AG20443 (cell line): ENCODE measurements around the gene LRFN3.
A peak's percentile ranks its signal among the peaks of the same experiment; 100 is the strongest.
"Not testable (repeated sequence)": the region's sequence is repeated elsewhere in the genome, so short reads cannot be mapped to it uniquely, and the experiment has no call there.

Experiments
- DNase-seq: peaks from one replicate; pipeline ENCODE4 v3.0.0; 2012; ENCODE audit warnings: low spot score, mixed read lengths

Gene LRFN3

DNA sequence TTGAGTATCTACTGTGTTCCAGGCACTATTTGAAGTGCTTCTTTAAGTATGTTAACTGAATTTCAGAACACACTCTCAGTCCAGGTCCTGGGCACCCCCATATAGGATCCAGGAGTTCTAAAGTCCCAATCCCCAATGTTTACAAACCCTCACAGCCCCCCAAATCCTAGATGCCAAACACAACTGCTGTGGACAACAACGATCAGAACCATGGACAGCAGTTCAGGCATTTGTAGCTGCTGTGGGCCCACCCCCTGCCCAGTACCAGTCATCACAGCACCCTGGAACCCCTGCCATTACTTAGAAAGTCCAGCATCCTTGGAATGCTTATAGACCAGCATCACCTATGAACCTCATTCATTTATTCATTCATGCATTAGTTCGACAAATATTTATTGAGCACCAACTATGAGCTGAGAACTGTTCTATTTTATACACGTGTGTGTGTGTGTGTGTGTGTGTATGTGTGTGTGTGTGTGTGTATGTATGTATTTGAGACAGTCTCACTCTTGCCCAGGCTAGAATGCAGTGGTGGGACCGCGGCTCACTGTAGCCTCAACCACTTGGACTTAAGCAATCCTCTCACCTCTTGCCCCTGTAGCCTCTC is 39.5 kb downstream of the LRFN3 start:
- peak; percentile 66 for DNase-seq

DNA sequence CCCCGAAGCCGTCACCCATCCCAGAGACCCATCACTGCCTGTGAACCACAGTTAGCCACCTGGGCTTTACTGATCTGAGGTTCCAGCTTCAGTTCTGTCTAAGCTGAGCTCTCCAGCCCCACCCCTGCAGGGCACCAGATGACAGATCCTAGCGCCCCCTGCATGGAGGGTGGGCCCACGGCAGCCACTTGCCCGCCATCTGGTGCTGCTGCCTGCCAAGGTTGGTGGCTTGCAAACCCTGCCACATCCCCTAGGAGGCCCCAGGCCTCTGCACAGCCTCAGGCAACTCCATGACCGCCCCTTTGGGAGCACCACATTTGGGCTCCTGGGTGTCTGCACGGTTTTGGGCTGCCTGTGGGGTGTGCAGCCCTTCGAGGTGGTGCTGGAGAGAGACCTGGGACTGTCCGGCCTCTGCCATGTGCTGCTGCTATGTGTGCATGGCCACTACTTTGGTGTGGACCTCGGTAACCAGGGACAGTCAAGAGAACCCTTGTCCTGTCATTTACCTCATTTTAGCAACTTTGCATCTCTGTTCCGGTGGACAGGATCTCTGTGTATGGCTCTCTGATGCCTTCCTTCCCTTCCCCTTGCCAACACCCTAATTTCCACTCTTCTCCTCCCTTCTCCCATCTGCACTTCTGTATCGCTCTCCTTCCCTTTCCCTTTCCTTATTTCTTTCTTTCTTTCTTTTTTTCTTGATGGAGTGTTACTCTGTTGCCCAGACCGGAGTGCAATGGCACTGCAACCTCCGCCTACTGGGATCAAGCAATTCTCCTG is 41.5 kb downstream of the LRFN3 start:
- DNase-seq = no peak

DNA sequence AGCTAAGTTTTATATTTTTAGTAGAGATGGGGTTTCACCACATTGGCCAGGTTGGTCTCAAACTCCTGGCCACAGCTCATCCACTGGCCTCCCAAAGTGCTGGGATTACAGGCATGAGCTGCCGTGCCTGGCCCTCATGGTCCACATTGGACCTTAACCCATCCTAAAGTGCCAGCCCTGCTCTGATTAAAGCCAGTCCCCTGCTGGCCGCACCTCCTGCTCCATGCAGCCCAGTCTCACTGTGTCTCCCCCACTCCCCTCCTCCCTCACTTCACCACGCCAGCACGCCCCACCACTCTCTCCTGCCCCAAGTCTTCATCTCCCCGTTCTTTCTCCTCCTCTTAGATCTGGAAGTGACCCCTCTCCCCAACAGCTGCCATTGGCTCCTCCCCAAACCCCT is 42.1 kb downstream of the LRFN3 start:
- DNase-seq = no peak

DNA sequence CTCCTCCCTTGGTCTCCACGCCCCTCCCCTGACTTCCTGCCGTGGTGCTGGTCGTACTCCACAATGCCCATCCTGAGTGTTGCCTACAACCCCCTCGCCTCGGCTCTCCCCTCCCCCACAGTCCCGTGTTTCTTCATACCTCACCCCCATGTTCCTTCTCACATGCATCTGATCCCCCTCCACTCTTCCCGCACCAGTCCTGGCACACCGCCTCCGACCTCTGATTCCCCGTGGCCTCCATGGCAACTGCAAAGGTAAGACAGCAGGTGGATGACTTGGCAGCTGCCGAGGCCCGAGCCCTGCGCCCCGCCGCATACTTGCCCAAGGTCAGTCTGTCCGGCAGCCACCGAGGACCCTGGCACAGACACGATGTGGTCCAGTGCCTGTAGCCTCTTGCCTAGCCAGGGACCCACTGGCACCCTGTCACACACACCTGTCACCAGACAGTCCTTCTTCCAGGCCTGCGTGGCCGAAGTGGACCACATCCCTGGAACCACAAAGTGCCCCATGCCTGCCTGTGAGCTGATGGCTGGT is 42.7 kb downstream of the LRFN3 start:
- DNase-seq = no peak

DNA sequence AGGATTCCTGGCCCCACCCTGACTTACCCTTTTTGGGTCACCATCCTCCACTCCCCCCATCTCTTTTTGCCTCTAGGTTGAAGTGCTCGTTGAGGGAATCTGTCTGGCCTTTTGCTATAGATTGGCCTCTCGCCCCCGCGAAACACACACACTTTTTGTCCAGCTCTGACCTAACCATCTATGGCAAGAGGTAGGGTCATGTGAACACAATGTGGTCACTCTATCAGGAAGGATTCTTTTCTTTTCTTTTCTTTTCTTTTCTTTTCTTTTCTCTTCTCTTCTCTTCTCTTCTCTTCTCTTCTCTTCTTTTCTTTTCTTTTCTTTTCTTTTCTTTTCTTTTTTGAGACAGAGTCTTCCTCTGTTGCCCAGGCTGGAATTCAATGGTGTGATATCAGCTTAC is 44.8 kb downstream of the LRFN3 start:
- DNase-seq = not testable (repeated sequence)

DNA sequence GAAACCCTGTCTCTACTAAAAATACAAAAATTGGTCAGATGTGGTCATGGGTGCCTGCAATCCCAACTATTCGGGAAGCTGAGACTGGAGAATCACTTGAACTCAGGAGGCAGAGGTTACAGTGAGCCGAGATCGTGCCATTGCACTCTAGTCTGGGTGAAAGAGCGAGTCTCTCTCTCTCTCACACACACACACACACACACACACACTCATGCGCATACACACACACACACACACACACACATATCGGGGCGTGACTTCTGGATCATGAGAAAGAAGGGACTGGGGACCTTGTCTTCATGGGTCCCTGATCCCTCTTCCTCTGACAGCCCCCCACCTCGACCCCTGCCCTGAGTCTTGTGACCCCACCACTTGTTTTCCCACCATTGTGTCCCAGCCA is 47.0 kb downstream of the LRFN3 start:
- DNase-seq = no peak

DNA sequence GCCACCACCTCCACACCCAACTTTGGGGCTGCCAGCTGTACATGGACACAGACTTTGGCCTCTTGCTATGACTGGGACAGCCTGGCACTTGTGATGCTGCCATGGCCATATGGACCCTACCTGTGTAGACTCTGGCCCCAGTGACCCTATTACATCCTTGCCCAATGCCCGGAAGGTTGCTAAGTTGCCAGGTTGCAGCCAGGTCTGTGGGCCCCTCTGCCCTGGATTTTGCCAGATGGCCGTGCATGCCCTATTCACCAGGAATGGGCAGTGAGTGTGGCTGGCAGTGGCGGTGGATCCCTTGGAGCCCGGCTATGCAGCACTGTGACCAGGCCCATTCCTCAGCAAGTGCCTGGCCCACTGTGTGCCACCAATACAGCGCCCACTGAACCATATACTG is 49.9 kb downstream of the LRFN3 start:
- no peak for DNase-seq

DNA sequence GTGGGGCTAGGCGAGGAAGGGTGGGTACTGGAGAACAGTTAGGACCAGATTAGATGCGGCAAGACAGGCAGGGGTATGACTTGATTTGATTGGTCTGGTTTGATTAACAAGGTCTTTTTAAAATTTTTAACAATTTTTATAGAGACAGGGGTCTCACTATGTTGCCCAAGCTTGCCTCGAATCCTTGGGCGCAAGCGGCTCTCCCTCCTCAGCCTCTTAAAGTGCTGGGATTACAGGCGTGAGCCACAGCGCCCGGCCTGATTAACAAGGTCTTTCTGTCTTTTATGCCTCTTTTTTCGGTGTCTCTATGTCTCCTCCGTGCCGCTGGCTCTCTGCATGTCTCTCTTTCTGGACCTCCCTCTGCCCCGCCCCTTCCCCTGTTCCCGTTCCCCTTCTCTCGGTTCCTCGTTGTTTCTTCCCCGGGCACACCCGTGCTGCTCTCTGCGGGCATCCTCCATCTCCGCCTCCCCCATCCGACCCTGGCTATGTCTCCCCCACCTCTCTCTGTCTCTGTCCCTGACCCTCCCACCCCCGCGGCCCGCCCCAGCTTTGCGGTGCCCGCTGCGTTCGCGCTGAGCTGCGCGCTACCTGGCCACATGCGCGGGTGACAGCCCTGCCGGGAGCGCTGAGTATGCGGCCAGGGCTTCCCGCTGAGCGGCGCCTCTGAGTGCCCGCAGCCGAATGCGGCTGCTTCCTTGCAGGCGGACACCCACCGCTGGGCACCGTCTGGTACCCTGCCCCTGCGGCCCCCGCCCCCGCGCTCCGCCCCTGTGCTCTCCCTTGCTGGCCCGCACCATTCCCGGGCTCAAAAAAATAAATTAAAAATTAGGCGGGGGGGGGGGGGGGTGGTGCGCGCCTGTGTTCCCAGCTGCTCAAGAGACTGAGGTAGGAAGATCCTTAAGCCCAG is 50.7 kb downstream of the LRFN3 start:
- peak; percentile 43 for DNase-seq

DNA sequence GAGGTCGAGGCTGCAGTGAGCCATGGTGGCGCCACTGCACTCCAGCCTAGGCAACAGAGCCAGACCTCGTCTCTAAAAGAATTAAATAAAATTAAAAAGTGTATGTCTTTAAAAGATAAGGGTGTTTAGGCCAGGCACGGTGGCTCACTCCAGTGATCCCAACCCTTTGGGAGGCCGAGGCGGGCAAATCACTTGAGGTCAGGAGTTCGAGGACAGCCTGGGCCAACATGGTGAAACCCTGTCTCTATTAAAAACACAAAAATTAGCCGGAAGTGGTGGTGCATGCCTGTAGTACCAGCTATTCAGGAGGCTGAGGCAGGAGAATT is 51.4 kb downstream of the LRFN3 start:
- DNase-seq = no peak

DNA sequence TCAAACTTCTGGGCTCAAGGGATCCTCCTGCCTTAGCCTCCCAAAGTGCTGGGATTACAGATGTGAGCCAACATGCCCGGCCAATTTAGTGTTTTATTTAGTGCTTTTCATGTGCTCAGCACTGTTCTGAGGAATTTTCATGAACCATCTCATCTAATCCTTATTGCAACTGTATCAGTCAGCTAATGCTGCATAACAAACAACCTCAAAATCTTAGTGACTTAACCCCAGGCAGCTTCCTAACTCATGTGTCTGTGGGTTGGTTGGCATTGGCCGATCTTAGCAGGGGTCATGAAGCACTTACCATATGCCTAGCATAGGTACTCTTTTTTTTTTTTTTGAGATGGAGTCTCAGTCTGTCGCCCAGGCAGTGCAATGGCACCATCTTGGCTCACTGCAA is 52.6 kb downstream of the LRFN3 start:
- DNase-seq = no peak

DNA sequence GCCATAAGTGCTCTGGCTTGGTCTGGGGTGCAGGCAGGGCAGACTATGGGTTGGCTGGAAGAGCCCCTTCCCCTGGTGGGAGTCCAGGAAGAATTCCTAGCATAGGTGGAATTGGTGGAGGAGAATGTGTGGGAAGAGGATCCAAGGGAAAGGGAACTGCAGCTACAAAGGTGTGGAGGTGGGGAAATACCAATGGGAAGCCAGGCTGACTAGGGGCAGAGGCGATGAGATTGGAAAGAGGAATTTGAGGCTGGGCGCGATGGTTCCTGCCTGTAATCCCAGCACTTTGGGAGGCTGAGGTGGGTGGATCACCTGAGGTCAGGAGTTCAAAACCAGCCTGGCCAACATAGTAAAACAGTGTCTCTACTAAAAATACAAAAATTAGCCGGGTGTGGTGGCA is 54.0 kb downstream of the LRFN3 start:
- DNase-seq = no peak

DNA sequence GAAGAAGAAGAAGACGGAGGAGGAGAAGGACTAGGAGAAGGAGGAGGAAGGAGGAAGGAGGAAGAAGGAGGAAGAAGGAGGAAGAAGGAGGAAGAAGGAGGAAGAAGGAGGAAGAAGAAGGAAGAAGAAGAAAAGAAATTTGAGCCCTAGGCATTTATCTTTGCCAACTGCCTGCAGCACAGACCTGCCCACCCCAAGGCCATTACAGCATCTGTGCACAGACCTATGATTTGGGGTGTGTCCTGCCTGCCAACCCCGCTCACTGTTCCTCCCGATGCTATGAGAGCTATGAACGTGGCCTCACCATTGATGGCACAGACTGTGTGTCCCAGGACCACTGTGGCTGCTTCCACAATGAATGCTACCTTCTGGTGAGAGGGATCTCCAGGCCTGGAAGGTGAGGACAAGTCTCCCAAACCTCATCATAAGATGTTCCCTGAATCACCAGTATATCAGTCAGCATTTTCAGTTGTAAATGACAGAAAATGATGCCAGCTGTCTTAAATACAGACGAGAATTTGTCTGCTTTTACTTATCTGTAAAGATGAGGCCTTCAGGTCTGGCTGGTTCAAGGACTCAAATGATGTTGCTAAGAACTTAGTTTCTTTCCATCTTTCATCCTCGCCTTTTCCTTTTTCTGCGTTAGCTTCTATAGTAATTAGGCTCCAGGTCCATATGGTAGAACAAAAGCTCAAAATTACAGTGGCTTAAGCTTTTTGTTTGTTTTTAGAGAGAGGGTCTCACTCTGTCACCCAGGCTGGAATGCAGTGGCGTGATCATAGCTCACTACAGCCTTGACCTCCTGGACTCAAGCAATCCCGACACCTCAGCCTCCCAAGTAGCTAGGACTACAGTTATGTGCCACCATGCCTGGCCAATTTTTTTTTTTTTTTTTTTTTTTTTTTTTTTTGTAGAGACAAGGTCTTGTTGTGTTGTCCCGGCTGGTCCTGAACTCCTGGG is 54.9 kb downstream of the LRFN3 start:
- DNase-seq = no peak

DNA sequence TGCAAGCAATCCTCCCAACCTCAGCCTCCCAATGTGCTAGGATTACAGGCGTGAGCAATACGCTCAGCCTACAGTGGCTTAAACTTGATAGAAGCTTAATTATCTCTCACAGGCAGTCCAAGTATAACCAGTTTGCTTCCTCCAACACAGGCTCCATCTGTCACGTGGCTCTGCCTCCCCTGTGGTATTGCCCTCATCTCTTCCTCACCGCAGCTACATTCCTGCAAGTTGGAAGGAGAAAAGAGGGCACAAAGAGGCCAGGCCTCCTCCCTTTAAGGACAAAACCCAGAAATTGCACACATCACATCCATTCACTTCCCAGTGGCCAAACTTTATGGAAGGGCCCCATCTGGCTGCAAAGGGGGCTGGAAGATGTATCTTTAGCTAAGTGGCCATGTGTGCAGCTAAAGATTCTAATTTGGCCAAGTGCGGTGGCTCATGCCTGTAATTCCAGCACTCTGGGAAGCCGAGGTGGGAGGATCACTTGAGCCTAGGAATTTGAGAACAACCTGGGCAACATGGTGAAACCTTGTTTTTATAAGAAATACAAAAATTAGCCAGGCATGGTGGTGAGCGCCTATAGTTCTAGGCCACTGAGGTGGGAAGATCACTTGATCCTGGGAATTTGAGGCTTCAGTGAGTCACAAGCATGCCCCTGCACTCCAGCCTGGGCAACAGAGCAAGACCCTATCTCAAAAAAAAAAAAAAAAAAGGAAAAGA is 55.7 kb downstream of the LRFN3 start:
- no peak for DNase-seq

DNA sequence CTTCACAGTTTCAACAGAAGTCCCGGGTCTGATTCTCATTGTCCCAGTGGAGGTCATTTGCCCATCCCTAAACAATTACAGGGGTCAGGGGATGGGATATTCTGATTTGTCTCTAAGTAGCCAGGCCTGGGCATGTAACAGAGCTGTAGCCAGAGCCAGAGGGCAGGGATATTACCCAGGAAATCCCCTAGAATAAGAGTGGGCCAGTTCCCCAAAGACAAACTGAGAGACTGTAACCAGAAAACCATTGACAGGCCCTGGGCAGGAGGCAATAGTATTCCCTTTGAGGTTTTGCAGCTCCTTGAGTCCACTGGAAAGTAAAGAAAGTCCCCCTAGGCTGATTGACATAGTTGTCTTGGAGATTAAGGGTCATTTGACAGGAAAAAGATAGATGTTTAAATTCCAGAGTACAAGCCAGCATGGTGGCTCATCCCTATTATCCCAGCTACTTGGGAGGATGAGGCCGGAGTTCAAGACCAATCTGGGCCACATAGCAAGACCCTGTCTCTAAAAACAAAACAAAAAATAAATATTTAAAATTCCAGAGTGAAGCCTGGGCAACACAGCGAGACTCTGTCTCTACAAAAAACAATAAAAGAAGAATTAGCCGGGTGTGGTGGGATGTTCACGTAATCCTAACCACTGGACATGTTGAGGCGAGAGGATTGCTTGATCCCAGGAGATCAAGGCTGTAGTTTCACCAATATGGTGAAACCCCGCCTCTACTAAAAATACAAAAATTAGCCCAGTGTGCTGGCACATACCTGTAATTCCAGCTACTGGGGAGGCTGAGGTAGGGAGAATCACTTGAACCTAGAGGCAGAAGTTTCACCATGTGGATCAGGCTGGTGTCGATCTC is 57.0 kb downstream of the LRFN3 start:
- no peak for DNase-seq

DNA sequence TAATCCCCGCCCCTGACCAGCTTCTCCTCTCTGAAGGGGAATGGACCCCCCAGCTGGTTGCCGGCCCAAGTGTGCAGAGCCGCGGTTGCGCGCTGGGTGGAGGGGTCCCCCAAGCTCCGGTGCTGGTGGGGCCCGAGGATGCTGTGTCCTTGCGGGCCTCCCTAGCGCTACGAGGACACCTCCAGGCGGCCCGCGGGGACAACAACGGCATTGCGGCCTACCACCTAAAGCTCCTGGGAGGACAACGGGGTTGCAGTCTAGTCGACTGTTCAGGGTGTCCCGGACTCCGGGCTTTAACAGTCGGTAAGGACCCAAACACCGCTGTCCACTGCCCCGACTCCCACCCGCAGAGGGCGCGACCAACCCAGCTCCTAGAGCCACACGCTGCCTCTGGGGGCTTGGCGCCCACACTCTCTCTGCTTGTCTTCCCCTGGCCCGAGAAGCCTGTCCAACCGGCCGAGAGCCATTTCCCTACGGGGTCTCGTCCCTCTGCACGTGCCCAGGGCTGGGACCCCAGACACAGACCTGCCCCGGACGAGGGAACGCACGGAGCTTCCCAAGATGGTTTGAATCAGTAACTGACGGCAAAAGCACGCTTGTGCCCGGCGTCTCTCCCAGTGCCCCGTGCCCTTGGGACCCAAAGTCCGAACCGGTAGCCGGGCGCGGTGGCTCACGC is 57.9 kb downstream of the LRFN3 start:
- DNase-seq = no peak
